SH-SY5Y (cell line): Measurements from ENCODE around the gene RHPN2.

ENCODE experiments used
- GATA2 ChIP-seq: IDR thresholded peaks from 2 replicates; pipeline ENCODE4 v1.6.1; 2011; ENCODE audit warnings: mild to moderate bottlenecking, low read depth, low read length
- GATA3 ChIP-seq: IDR thresholded peaks from 2 replicates; pipeline ENCODE4 v1.6.1; 2011; ENCODE audit warnings: low read depth, mild to moderate bottlenecking, low read length, moderate library complexity

- TF ChIP-seq GATA2 (no peak), GATA3 (no peak)
Measured at GRCh38 chr19:33111587-33111986, 46.9 kb upstream of the RHPN2 start.
